ENCODE results near the gene GFM1. TPM values are rescaled to one million over a fixed set of nuclear protein-coding genes. Genes with fewer than 3 reads are reported as not detected.

Gene GFM1
- total RNA-seq, 1 experiment from 2014 or later = 44.5 TPM

- TF ChIP-seq, protein P1, sequence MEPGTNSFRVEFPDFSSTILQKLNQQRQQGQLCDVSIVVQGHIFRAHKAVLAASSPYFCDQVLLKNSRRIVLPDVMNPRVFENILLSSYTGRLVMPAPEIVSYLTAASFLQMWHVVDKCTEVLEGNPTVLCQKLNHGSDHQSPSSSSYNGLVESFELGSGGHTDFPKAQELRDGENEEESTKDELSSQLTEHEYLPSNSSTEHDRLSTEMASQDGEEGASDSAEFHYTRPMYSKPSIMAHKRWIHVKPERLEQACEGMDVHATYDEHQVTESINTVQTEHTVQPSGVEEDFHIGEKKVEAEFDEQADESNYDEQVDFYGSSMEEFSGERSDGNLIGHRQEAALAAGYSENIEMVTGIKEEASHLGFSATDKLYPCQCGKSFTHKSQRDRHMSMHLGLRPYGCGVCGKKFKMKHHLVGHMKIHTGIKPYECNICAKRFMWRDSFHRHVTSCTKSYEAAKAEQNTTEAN (CRISPR knock-in tag; IDR thresholded peaks at IDR 0.05) = no peak
- TF ChIP-seq, protein P2, sequence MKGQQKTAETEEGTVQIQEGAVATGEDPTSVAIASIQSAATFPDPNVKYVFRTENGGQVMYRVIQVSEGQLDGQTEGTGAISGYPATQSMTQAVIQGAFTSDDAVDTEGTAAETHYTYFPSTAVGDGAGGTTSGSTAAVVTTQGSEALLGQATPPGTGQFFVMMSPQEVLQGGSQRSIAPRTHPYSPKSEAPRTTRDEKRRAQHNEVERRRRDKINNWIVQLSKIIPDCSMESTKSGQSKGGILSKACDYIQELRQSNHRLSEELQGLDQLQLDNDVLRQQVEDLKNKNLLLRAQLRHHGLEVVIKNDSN (CRISPR knock-in tag; IDR thresholded peaks at IDR 0.05) = no peak
Measured at GRCh38 chr3:158728851-158729250, 84.5 kb downstream of the GFM1 start (continued).

GRCh38 chr3:158731486-158731885 is 87.2 kb downstream of the GFM1 start:
- TF ChIP-seq, protein P3, sequence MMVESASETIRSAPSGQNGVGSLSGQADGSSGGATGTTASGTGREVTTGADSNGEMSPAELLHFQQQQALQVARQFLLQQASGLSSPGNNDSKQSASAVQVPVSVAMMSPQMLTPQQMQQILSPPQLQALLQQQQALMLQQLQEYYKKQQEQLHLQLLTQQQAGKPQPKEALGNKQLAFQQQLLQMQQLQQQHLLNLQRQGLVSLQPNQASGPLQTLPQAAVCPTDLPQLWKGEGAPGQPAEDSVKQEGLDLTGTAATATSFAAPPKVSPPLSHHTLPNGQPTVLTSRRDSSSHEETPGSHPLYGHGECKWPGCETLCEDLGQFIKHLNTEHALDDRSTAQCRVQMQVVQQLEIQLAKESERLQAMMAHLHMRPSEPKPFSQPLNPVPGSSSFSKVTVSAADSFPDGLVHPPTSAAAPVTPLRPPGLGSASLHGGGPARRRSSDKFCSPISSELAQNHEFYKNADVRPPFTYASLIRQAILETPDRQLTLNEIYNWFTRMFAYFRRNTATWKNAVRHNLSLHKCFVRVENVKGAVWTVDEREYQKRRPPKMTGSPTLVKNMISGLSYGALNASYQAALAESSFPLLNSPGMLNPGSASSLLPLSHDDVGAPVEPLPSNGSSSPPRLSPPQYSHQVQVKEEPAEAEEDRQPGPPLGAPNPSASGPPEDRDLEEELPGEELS (CRISPR knock-in tag; IDR thresholded peaks at IDR 0.05) = no peak
- TF ChIP-seq, protein P4, sequence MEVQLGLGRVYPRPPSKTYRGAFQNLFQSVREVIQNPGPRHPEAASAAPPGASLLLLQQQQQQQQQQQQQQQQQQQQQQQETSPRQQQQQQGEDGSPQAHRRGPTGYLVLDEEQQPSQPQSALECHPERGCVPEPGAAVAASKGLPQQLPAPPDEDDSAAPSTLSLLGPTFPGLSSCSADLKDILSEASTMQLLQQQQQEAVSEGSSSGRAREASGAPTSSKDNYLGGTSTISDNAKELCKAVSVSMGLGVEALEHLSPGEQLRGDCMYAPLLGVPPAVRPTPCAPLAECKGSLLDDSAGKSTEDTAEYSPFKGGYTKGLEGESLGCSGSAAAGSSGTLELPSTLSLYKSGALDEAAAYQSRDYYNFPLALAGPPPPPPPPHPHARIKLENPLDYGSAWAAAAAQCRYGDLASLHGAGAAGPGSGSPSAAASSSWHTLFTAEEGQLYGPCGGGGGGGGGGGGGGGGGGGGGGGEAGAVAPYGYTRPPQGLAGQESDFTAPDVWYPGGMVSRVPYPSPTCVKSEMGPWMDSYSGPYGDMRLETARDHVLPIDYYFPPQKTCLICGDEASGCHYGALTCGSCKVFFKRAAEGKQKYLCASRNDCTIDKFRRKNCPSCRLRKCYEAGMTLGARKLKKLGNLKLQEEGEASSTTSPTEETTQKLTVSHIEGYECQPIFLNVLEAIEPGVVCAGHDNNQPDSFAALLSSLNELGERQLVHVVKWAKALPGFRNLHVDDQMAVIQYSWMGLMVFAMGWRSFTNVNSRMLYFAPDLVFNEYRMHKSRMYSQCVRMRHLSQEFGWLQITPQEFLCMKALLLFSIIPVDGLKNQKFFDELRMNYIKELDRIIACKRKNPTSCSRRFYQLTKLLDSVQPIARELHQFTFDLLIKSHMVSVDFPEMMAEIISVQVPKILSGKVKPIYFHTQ (CRISPR knock-in tag; IDR thresholded peaks at IDR 0.05) = no peak
- no peak for TF ChIP-seq NR3C1 (CRISPR knock-in tag; conservative IDR thresholded peaks at IDR 0.05; ENCODE audit: low read depth)
- no peak for TF ChIP-seq FOXP1 (CRISPR knock-in tag; IDR thresholded peaks at IDR 0.05; ENCODE audit: borderline replicate concordance)
- TF ChIP-seq EMX1 (CRISPR knock-in tag; IDR thresholded peaks at IDR 0.05) = no peak
- TF ChIP-seq NFATC4 (CRISPR knock-in tag; IDR thresholded peaks at IDR 0.05) = no peak

GRCh38 chr3:158731938-158732855 is 87.9 kb downstream of the GFM1 start, which contains the start of gene RARRES1:
Gene RARRES1 (minus strand): TSS chr3:158732457. CDS start chr3:158732415, 42 bp downstream.
- H3K27me3 Mint-ChIP-seq (ENCODE audit: low read depth) = peaks cover 23% of the 10 kb centered on the region
- H3K9me3 Mint-ChIP-seq = peaks cover 14% of the 10 kb centered on the region
- H3K27ac Mint-ChIP-seq = no peak within 1 kb of the TSS
- ChIA-PET POLR2A (no interaction called here), CTCF (interaction anchor here (0.6 to 1.3 kb wide), 2 partner anchors 59 to 187 kb away, joined by 3 to 4 read pairs; no protein-coding TSS in a partner anchor)
- peaks cover 12% of the 10 kb centered on the region for H3K36me3 Mint-ChIP-seq
- ATAC-seq (peak; percentile 53), DNase-seq (ENCODE audit: low spot score) (peak; percentile 64)
- H3K4me3 Mint-ChIP-seq = peak within 1 kb of the TSS; percentile 65
- peaks cover 12% of the 10 kb centered on the region for H3K4me1 Mint-ChIP-seq
- TF ChIP-seq USF2 (CRISPR knock-in tag; IDR thresholded peaks at IDR 0.05) (no peak), ESRRA (CRISPR knock-in tag; IDR thresholded peaks at IDR 0.05; ENCODE audit: borderline replicate concordance) (no peak), NFYB (CRISPR knock-in tag; conservative IDR thresholded peaks at IDR 0.05; ENCODE audit: low read depth) (no peak), JAZF1 (CRISPR knock-in tag; IDR thresholded peaks at IDR 0.05) (no peak), FOXK1 (CRISPR knock-in tag; IDR thresholded peaks at IDR 0.05) (0 out of 2 replicates have a peak, but pooled peaks have one; percentile 14), MYBL2 (CRISPR knock-in tag; IDR thresholded peaks at IDR 0.05) (no peak), CBFB (CRISPR knock-in tag; IDR thresholded peaks at IDR 0.05; ENCODE audit: low read depth) (no peak), NFE2L1 (CRISPR knock-in tag; IDR thresholded peaks at IDR 0.05) (0 out of 2 replicates have a peak, but pooled peaks have one; percentile 63)
- TF ChIP-seq, protein P5, sequence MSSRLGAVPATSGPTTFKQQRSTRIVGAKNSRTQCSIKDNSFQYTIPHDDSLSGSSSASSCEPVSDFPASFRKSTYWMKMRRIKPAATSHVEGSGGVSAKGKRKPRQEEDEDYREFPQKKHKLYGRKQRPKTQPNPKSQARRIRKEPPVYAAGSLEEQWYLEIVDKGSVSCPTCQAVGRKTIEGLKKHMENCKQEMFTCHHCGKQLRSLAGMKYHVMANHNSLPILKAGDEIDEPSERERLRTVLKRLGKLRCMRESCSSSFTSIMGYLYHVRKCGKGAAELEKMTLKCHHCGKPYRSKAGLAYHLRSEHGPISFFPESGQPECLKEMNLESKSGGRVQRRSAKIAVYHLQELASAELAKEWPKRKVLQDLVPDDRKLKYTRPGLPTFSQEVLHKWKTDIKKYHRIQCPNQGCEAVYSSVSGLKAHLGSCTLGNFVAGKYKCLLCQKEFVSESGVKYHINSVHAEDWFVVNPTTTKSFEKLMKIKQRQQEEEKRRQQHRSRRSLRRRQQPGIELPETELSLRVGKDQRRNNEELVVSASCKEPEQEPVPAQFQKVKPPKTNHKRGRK (CRISPR knock-in tag; IDR thresholded peaks at IDR 0.05; ENCODE audit: borderline replicate concordance) = no peak
- TF ChIP-seq, protein P2 (CRISPR knock-in tag; IDR thresholded peaks at IDR 0.05) = no peak
- TF ChIP-seq, protein P6, sequence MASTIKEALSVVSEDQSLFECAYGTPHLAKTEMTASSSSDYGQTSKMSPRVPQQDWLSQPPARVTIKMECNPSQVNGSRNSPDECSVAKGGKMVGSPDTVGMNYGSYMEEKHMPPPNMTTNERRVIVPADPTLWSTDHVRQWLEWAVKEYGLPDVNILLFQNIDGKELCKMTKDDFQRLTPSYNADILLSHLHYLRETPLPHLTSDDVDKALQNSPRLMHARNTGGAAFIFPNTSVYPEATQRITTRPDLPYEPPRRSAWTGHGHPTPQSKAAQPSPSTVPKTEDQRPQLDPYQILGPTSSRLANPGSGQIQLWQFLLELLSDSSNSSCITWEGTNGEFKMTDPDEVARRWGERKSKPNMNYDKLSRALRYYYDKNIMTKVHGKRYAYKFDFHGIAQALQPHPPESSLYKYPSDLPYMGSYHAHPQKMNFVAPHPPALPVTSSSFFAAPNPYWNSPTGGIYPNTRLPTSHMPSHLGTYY (CRISPR knock-in tag; IDR thresholded peaks at IDR 0.05) = no peak

More at GRCh38 chr3:158731486-158731885, 87.2 kb downstream of the GFM1 start:
- DNase-seq (ENCODE audit: low spot score) (no peak), ATAC-seq (peak; percentile 13)
- Mint-ChIP-seq H3K27ac (no peak overlapping the region), H3K4me3 (peak overlapping the region; percentile 65), H3K27me3 (ENCODE audit: low read depth) (peaks cover 23% of the 10 kb centered on the region), H3K4me1 (peaks cover 12% of the 10 kb centered on the region), H3K36me3 (peaks cover 12% of the 10 kb centered on the region), H3K9me3 (peaks cover 14% of the 10 kb centered on the region)
- CTCF ChIA-PET = interaction anchor here (0.6 to 1.3 kb wide), 2 partner anchors 60 to 186 kb away, joined by 3 to 4 read pairs; no protein-coding TSS in a partner anchor
- POLR2A ChIA-PET = no interaction called here
